GM12865 (cell line): ENCODE measurements around the gene PITX3.

Experiments used
- DNase-seq: peaks from one replicate; pipeline ENCODE4 v3.0.0; 2010; ENCODE audit warnings: low read depth
- H3K4me3 ChIP-seq: 2 replicates; pipeline ENCODE4 v1.5.1; 2011; ENCODE audit warnings: mild to moderate bottlenecking, low read depth, low read length, control low read depth
- CTCF ChIP-seq: IDR thresholded peaks from 2 replicates; pipeline ENCODE4 v1.5.1; 2011; ENCODE audit warnings: low read length, control low read depth, low read depth, inconsistent platforms; ENCODE audit not compliant: insufficient read depth; ENCODE audit errors: missing control alignments

Gene PITX3

GRCh38 chr10:102236006-102236405 lies 5.3 kb downstream of the PITX3 start:
- TF ChIP-seq CTCF, result no peak
- DNase-seq, result no peak
- no peak overlapping the region for H3K4me3 ChIP-seq

GRCh38 chr10:102235598-102235920 lies 5.8 kb downstream of the PITX3 start:
- no peak for DNase-seq
- no peak overlapping the region for H3K4me3 ChIP-seq
- no peak for TF ChIP-seq CTCF

GRCh38 chr10:102234888-102235597 lies 6.3 kb downstream of the PITX3 start:
- no peak for TF ChIP-seq CTCF
- DNase-seq, result no peak
- H3K4me3 ChIP-seq, result no peak overlapping the region

- no peak for TF ChIP-seq CTCF
- no peak overlapping the region for H3K4me3 ChIP-seq
- DNase-seq, result no peak
Measured at GRCh38 chr10:102233997-102234396, 7.3 kb downstream of the PITX3 start.

GRCh38 chr10:102231357-102232318 lies 9.7 kb downstream of the PITX3 start:
- peak; percentile 54 for DNase-seq

GRCh38 chr10:102230861-102231356 lies 10.4 kb downstream of the PITX3 start:
- peak; percentile 29 for TF ChIP-seq CTCF
- peak; percentile 54 for DNase-seq
- H3K4me3 ChIP-seq, result peak overlapping the region; percentile 31

More at GRCh38 chr10:102231357-102232318, 9.7 kb downstream of the PITX3 start:
- TF ChIP-seq CTCF, result peak; percentile 83
- peak overlapping the region; percentile 31 for H3K4me3 ChIP-seq
